OCI-LY1 (cell line): ENCODE data around the gene NEURL4.

Source experiments
- CTCF ChIP-seq: fragments of 200-600 bp; sonication (generic), shearing (Covaris generic); IDR thresholded peaks from 2 replicates; pipeline ENCODE4 v1.5.1; 2017; ENCODE audit warnings: mild to moderate bottlenecking, antibody characterized with exemption, low read length, moderate library complexity, mixed read lengths
- EZH2 ChIP-seq: fragments of 200-600 bp; sonication (generic), shearing (Covaris generic); IDR thresholded peaks from 2 replicates; pipeline ENCODE4 v1.8.0; 2017; ENCODE audit warnings: borderline replicate concordance, mixed run types, mild to moderate bottlenecking, antibody characterized with exemption, low read length, moderate library complexity, mixed read lengths

GRCh38 chr17:7318121-7318860 lies 10.8 kb downstream of the NEURL4 start:
- TF ChIP-seq CTCF (no peak), EZH2 (no peak)
